Choroid plexus epithelial cell (primary cell): ENCODE data around the gene RBMS1.
A peak's percentile ranks its signal among the peaks of the same experiment; 100 is the strongest.

Experiments used
- DNase-seq: peaks from one replicate; pipeline ENCODE4 v3.0.0-alpha.2; 2010; ENCODE audit warnings: low read depth
- H3K4me3 ChIP-seq: 2 replicates; pipeline ENCODE4 v1.5.1; 2011; ENCODE audit warnings: low read depth, mild to moderate bottlenecking, control low read depth, low read length, moderate library complexity
- CTCF ChIP-seq: conservative IDR thresholded peaks from 2 replicates; pipeline ENCODE4 v1.5.1; 2011; ENCODE audit warnings: low read depth, mild to moderate bottlenecking, control low read depth, inconsistent platforms, low read length, moderate library complexity

RBMS1 gene

DNA sequence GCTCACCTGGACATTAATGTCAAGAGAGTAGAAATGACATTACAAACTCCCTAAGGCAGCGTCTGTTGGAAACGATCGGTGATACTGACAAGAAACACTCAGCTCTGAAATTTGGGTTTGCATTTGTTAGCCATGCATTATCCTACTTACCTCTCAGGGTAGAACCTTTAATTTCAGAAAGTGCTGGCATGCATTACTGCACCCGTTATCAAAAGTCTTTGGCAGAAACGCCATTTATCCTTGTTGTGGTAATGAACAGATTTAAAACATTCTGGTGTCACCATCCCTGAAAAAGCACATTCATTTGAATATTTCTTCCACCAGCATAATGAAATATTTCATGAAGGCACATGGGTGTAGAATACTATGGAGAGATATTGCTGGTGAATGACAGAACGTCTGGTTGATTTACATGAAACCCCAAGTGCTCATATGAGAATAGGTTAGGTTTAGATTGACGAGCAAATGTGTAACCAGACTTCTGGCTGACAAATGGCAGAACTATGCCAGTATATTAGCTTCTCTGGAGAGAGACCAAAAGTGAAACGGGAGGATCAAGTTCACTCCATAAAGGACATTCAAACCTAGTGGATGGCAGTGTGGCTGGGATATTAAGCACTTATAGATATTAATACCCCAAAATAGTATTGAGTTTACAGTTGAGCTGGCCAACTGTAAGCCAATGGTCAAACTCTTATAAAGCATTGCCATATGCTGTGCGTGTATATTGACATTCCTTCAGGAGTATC is 240.0 kb downstream of the RBMS1 start:
- DNase-seq: peak; percentile 59
- H3K4me3 ChIP-seq: no peak overlapping the region
- no peak for TF ChIP-seq CTCF

GRCh38 chr2:160252900-160253299 is 240.7 kb downstream of the RBMS1 start:
- no peak overlapping the region for H3K4me3 ChIP-seq
- no peak for DNase-seq
- no peak for TF ChIP-seq CTCF

GRCh38 chr2:160252278-160252887 is 241.2 kb downstream of the RBMS1 start:
- peak; percentile 66 for DNase-seq

DNA sequence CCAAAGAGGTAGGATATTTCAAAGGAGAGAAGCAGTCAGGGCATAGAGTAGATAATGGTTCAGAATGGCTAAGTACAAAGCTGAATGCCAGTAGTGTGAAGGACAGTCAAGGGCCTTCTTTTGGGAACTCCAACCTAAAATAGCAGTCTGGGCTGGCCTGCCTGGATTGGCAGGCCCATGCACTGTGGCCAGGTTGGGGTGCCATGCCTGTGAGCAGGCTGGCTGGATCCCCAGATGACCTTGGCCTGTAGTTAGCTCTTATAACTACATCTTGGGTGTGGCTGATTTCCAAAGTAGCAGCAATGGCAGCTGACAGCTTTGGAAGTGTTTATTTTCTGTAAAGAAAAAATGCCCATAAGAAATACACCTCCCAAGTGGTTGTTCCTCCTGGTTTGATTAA is 242.0 kb downstream of the RBMS1 start:
- H3K4me3 ChIP-seq: no peak overlapping the region
- no peak for DNase-seq
- no peak for TF ChIP-seq CTCF

More at GRCh38 chr2:160252278-160252887, 241.2 kb downstream of the RBMS1 start:
- H3K4me3 ChIP-seq: no peak overlapping the region
- peak; percentile 70 for TF ChIP-seq CTCF

DNA sequence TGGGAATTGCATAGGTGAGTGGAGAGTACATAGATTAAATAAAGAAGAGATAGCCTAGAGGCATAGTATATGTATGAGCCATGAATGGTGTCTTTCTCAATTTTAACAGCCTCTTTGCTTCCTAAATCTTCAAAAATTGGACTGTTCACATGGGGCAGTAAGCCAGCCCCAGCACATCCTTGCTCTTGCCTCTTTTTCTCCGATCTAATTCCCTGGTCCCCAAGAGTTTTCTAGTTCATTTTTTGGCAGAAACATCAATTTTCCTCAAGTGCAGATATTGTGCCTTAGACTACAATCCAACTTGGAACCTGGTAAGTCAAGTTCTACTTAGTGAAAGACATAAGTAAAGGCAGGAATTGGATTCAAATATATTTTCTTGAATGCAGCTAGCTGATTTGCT is 243.7 kb downstream of the RBMS1 start:
- H3K4me3 ChIP-seq: no peak overlapping the region
- DNase-seq: no peak
- no peak for TF ChIP-seq CTCF

GRCh38 chr2:160247296-160248035 is 246.1 kb downstream of the RBMS1 start:
- no peak for DNase-seq
- H3K4me3 ChIP-seq: no peak overlapping the region
- no peak for TF ChIP-seq CTCF
